Neural cell (in vitro differentiated cells): ENCODE data around the gene MYCT1. TPM values are rescaled to one million over a fixed set of nuclear protein-coding genes. Genes with fewer than 3 reads are reported as not detected.

Experiments used
- H2AFZ ChIP-seq: fragments of 200-600, 300-800 bp; sonication (generic), shearing (Covaris generic); 2 replicates; pipeline ENCODE4 v1.6.0; 2014; ENCODE audit warnings: low read depth, mild to moderate bottlenecking, antibody characterized with exemption, low read length, moderate library complexity
- H3F3A ChIP-seq: fragments of 200-600 bp; shearing (Covaris generic); 2 replicates; pipeline ENCODE4 v1.6.1; 2016; ENCODE audit warnings: mild to moderate bottlenecking, moderate library complexity, mixed read lengths, antibody characterized with exemption, low read length; ENCODE audit not compliant: insufficient read depth, poor library complexity, severe bottlenecking
- H3K27ac ChIP-seq: fragments of 200-600, 300-800 bp; sonication (generic), shearing (Covaris generic); 2 replicates; pipeline ENCODE4 v1.5.1; 2014; ENCODE audit warnings: mild to moderate bottlenecking, low read length, moderate library complexity
- H3K27me3 ChIP-seq: fragments of 300-800, 200-600 bp; sonication (generic), shearing (Covaris generic); 2 replicates; pipeline ENCODE4 v1.6.0; 2014; ENCODE audit warnings: mild to moderate bottlenecking, low read depth, low read length, moderate library complexity; ENCODE audit not compliant: insufficient read depth
- H3K36me3 ChIP-seq: fragments of 300-800, 200-600 bp; sonication (generic), shearing (Covaris generic); 2 replicates; pipeline ENCODE4 v1.5.1; 2014; ENCODE audit warnings: mild to moderate bottlenecking, antibody characterized with exemption, low read length, moderate library complexity; ENCODE audit not compliant: insufficient read depth
- H3K4me2 ChIP-seq: fragments of 300-800, 200-600 bp; sonication (generic), shearing (Covaris generic); 2 replicates; pipeline ENCODE4 v1.6.0; 2014; ENCODE audit warnings: mild to moderate bottlenecking, low read length
- H3K4me3 ChIP-seq: fragments of 300-800, 200-600 bp; sonication (generic), shearing (Covaris generic); 2 replicates; pipeline ENCODE4 v1.5.1; 2014; ENCODE audit warnings: mild to moderate bottlenecking, low read length, moderate library complexity
- H3K79me2 ChIP-seq: fragments of 200-600 bp; shearing (Covaris generic); replicated peaks from 2 replicates; pipeline ENCODE4 v1.6.0; 2014; ENCODE audit warnings: mild to moderate bottlenecking, low read length, moderate library complexity; ENCODE audit not compliant: insufficient read depth
- H3K9ac ChIP-seq: fragments of 300-800, 200-600 bp; sonication (generic), shearing (Covaris generic); 2 replicates; pipeline ENCODE4 v1.6.1; 2016; ENCODE audit warnings: mild to moderate bottlenecking, low read length, mixed read lengths
- H3K9me2 ChIP-seq: fragments of 200-600 bp; shearing (Covaris generic); 2 replicates; pipeline ENCODE4 v1.6.1; 2016; ENCODE audit warnings: mild to moderate bottlenecking, low read length, mixed read lengths; ENCODE audit not compliant: insufficient read depth
- H3K9me3 ChIP-seq: fragments of 200-600, 300-800 bp; sonication (generic), shearing (Covaris generic); 2 replicates; pipeline ENCODE4 v1.6.1; 2016; ENCODE audit warnings: mild to moderate bottlenecking, mixed run types, low read length, moderate library complexity, mixed read lengths
- H4K20me1 ChIP-seq: fragments of 200-600 bp; shearing (Covaris generic); 2 replicates; pipeline ENCODE4 v1.6.1; 2016; ENCODE audit warnings: mild to moderate bottlenecking, mixed run types; ENCODE audit not compliant: insufficient read depth
- CTCF ChIP-seq: fragments of 450-650 bp; IDR thresholded peaks from 2 replicates; pipeline ENCODE4 v1.5.1; 2014; ENCODE audit warnings: antibody characterized with exemption, mild to moderate bottlenecking, moderate library complexity; ENCODE audit not compliant: poor library complexity, severe bottlenecking
- EP300 ChIP-seq: fragments of 450-650 bp; conservative IDR thresholded peaks from 2 replicates; pipeline ENCODE4 v1.6.1; 2014; ENCODE audit warnings: antibody characterized with exemption, mild to moderate bottlenecking, moderate library complexity; ENCODE audit not compliant: poor library complexity, severe bottlenecking
- EZH2 ChIP-seq: fragments of 200-600, 300-800 bp; shearing (Covaris generic), sonication (generic); IDR thresholded peaks from 2 replicates; pipeline ENCODE4 v1.6.1; 2014; ENCODE audit warnings: antibody characterized with exemption, low read length, borderline replicate concordance, mild to moderate bottlenecking; ENCODE audit not compliant: insufficient read depth, poor library complexity, severe bottlenecking
- MXI1 ChIP-seq: fragments of 450-650 bp; conservative IDR thresholded peaks from 2 replicates; pipeline ENCODE4 v1.6.1; 2014; ENCODE audit warnings: antibody characterized with exemption, mild to moderate bottlenecking; ENCODE audit not compliant: poor library complexity, severe bottlenecking
- POLR2AphosphoS5 ChIP-seq: IDR thresholded peaks from 2 replicates; pipeline ENCODE4 v1.6.1; 2012
- RAD21 ChIP-seq: fragments of 450-650 bp; conservative IDR thresholded peaks from 2 replicates; pipeline ENCODE4 v1.6.1; 2014; ENCODE audit warnings: antibody characterized with exemption, mild to moderate bottlenecking, moderate library complexity
- SMC3 ChIP-seq: fragments of 450-650 bp; conservative IDR thresholded peaks from 2 replicates; pipeline ENCODE4 v1.6.1; 2014; ENCODE audit warnings: antibody characterized with exemption, mild to moderate bottlenecking, moderate library complexity; ENCODE audit not compliant: poor library complexity
- TAF1 ChIP-seq: IDR thresholded peaks from 2 replicates; pipeline ENCODE4 v1.6.1; 2012; ENCODE audit warnings: low read depth
- polyA plus RNA-seq: library from polyadenylated mRNA; depleted of rRNA; stranded (reverse); fragments of >200 nt; gene quantifications from 2 replicates; pipeline ENCODE4 v1.2.3, GENCODE V29; 2014
- TF ChIP-seq, protein P1 (sequence below): IDR thresholded peaks from 2 replicates; pipeline ENCODE4 v1.6.1; 2012; ENCODE audit warnings: borderline replicate concordance

The MYCT1 gene
- polyA plus RNA-seq, 1 donor from 2014 or later: not detected

DNA sequence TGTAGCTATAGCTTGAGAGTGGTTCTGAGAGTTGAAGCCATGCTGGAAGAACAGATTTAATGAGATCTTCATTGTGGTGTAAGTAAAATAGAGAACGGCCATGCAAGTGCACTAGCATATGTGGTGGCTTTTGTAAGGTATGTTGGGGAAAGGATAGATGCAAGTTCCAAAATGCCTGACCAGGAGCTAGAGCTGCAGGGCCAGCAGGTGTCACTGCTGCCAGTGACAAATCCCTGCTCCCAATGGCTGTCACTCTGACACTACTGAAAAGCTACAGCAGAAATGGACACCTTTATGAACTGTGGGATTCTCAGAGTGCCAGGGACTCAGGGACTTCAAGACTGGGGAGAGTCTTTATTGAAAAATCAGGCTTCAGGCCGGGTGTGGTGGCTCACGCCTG, 29.8 kb downstream of the MYCT1 start:
- Histone ChIP-seq H3K4me3 (no peak overlapping the region), H4K20me1 (no peaks in the 10 kb centered on the region), H3K9ac (no peak overlapping the region), H2AFZ (no peak overlapping the region), H3K9me2 (no peaks in the 10 kb centered on the region), H3K36me3 (no peaks in the 10 kb centered on the region), H3F3A (no peaks in the 10 kb centered on the region), H3K4me2 (no peak overlapping the region), H3K9me3 (no peaks in the 10 kb centered on the region), H3K27me3 (no peaks in the 10 kb centered on the region), H3K79me2 (no peaks in the 10 kb centered on the region), H3K27ac (no peak overlapping the region)
- TF ChIP-seq EP300 (no peak), RAD21 (no peak), SMC3 (no peak), POLR2AphosphoS5 (no peak), EZH2 (no peak)
- TF ChIP-seq, protein P1, sequence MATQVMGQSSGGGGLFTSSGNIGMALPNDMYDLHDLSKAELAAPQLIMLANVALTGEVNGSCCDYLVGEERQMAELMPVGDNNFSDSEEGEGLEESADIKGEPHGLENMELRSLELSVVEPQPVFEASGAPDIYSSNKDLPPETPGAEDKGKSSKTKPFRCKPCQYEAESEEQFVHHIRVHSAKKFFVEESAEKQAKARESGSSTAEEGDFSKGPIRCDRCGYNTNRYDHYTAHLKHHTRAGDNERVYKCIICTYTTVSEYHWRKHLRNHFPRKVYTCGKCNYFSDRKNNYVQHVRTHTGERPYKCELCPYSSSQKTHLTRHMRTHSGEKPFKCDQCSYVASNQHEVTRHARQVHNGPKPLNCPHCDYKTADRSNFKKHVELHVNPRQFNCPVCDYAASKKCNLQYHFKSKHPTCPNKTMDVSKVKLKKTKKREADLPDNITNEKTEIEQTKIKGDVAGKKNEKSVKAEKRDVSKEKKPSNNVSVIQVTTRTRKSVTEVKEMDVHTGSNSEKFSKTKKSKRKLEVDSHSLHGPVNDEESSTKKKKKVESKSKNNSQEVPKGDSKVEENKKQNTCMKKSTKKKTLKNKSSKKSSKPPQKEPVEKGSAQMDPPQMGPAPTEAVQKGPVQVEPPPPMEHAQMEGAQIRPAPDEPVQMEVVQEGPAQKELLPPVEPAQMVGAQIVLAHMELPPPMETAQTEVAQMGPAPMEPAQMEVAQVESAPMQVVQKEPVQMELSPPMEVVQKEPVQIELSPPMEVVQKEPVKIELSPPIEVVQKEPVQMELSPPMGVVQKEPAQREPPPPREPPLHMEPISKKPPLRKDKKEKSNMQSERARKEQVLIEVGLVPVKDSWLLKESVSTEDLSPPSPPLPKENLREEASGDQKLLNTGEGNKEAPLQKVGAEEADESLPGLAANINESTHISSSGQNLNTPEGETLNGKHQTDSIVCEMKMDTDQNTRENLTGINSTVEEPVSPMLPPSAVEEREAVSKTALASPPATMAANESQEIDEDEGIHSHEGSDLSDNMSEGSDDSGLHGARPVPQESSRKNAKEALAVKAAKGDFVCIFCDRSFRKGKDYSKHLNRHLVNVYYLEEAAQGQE: no peak

DNA sequence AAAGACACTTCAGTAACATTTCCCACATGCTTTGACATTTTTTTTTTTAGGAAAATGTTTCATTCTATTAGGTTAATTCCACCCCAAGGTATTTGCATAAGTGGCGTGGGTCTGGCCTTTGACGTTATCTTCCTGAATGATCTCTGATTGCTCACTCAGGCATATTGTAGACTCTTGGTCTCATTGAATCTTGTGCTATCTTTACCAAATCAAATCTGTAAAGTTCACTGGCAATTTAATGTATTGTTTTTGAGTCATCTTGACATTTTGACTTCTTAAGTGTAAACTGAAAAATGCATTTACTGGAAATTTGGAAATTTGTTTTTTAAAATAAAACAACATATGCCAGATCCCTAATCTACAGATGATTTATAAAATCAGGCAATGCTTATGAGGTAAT, 36.9 kb downstream of the MYCT1 start:
- no peaks in the 10 kb centered on the region for H3F3A ChIP-seq
- no peak overlapping the region for H3K4me3 ChIP-seq
- H3K9me3 ChIP-seq: no peaks in the 10 kb centered on the region
- no peak overlapping the region for H3K9ac ChIP-seq
- H4K20me1 ChIP-seq: no peaks in the 10 kb centered on the region
- H3K79me2 ChIP-seq: no peaks in the 10 kb centered on the region
- TF ChIP-seq MXI1 (no peak), TAF1 (no peak), SMC3 (no peak), EZH2 (no peak), POLR2AphosphoS5 (no peak), CTCF (no peak), EP300 (no peak), RAD21 (no peak)
- TF ChIP-seq, protein P1: no peak
- no peaks in the 10 kb centered on the region for H3K36me3 ChIP-seq
- no peaks in the 10 kb centered on the region for H3K9me2 ChIP-seq
- H2AFZ ChIP-seq: no peak overlapping the region
- no peak overlapping the region for H3K4me2 ChIP-seq
- no peak overlapping the region for H3K27ac ChIP-seq
- no peaks in the 10 kb centered on the region for H3K27me3 ChIP-seq
